GM12878 (cell line): ENCODE data around the gene WDR53. TPM values are rescaled to one million over a fixed set of nuclear protein-coding genes. Genes with fewer than 3 reads are reported as not detected.

Experiments used
- ATAC-seq: fragments of 200-7000 bp; cut with Tn5 transposase; 3 replicates; pipeline ENCODE4 v1.9.1; 2020; ENCODE audit warnings: mild to moderate bottlenecking, moderate library complexity
- BruUV-seq: library from RNA; stranded (reverse); fragments of 400-500 nt; replicated peaks from 2 replicates; lab custom pipeline; 2021; lab: Mats Ljungman, UMichigan
- CTCF ChIA-PET: fragments of 300-600 bp; sonication (Branson Sonifier 250); formaldehyde crosslinking; extraction: SDS; loops from one replicate; lab custom pipeline; 2021; ENCODE audit warnings: inconsistent platforms; lab: Yijun Ruan, JAX
- POLR2A ChIA-PET: fragments of 350-600 bp; formaldehyde crosslinking; extraction: SDS; loops from one replicate; lab custom pipeline; 2021; ENCODE audit warnings: inconsistent platforms; lab: Charles Lee
- RAD21 ChIA-PET: fragments of 300-600 bp; sonication (Branson Sonifier 250); formaldehyde crosslinking; loops from one replicate; lab custom pipeline; 2023; ENCODE audit warnings: antibody characterized with exemption; ENCODE audit not compliant: unreplicated experiment; lab: Charles Lee
- SMC1A ChIA-PET: fragments of 300-600 bp; sonication (Branson Sonifier 250); formaldehyde crosslinking; loops from one replicate; lab custom pipeline; 2023; ENCODE audit not compliant: unreplicated experiment, uncharacterized antibody; lab: Charles Lee
- DNase-seq: peaks from one replicate; pipeline ENCODE4 v3.0.0-alpha.2; 2011; ENCODE audit warnings: low read depth, low spot score
- FAIRE-seq: peaks from 3 replicates; lab custom pipeline; 2011; peaks lifted over from hg19 to GRCh38; lab: Jason Lieb, UNC
- H2AFZ ChIP-seq: 2 replicates; pipeline ENCODE4 v1.6.0; 2011; ENCODE audit warnings: low read depth, low read length, control low read depth; ENCODE audit not compliant: control insufficient read depth
- H3K27ac ChIP-seq: 2 replicates; pipeline ENCODE4 v1.5.1; 2011; ENCODE audit warnings: control low read depth; ENCODE audit not compliant: control insufficient read depth, insufficient read depth
- H3K27me3 ChIP-seq, 2 experiments: replicated peaks in 1 of 2; 2 replicates each; pipeline versions ENCODE4 v1.6.0 to v1.6.1; 2011; ENCODE audit warnings: low read length in 1 of 2; ENCODE audit not compliant: control insufficient read depth in 2 of 2, insufficient read depth in 2 of 2
- H3K36me3 ChIP-seq, 2 experiments: 2 replicates each; pipeline ENCODE4 v1.5.1; 2011; ENCODE audit warnings: low read length in 1 of 2; ENCODE audit not compliant: control insufficient read depth in 2 of 2, insufficient read depth in 2 of 2
- H3K4me1 ChIP-seq: 2 replicates; pipeline ENCODE4 v1.6.1; 2011; ENCODE audit warnings: mild to moderate bottlenecking, low read length, moderate library complexity, mixed read lengths; ENCODE audit not compliant: control insufficient read depth, insufficient read depth
- H3K4me2 ChIP-seq: 2 replicates; pipeline ENCODE4 v1.6.0; 2011; ENCODE audit warnings: control low read depth; ENCODE audit not compliant: control insufficient read depth, insufficient read depth
- H3K4me3 ChIP-seq: fragments of 200-600 bp; sonication (generic); 2 replicates; pipeline ENCODE4 v1.5.1; 2016
- H3K79me2 ChIP-seq: 2 replicates; pipeline ENCODE4 v1.6.0; 2011; ENCODE audit warnings: low read length; ENCODE audit not compliant: control insufficient read depth, insufficient read depth
- H3K9ac ChIP-seq: 2 replicates; pipeline ENCODE4 v1.8.0; 2011; ENCODE audit warnings: low read length, control low read depth, mixed read lengths; ENCODE audit not compliant: control insufficient read depth, insufficient read depth
- H3K9me3 ChIP-seq: replicated peaks from 3 replicates; pipeline ENCODE4 v1.5.1; 2011; ENCODE audit warnings: mild to moderate bottlenecking, low read length; ENCODE audit not compliant: control insufficient read depth, insufficient read depth
- H4K20me1 ChIP-seq: 2 replicates; pipeline ENCODE4 v1.6.0; 2011; ENCODE audit not compliant: control insufficient read depth, insufficient read depth
- BHLHE40 ChIP-seq, 2 experiments: fragments of 450-650 bp in 1 of 2; IDR thresholded peaks; 2 replicates each; pipeline ENCODE4 v1.6.1; 2011 to 2017; ENCODE audit warnings: low read depth in 2 of 2, borderline replicate concordance in 1 of 2, improper control_type of control experiment in 1 of 2, low read length in 1 of 2, mild to moderate bottlenecking in 1 of 2
- CBX3 ChIP-seq: fragments of 200-600 bp; sonication (generic); IDR thresholded peaks from 2 replicates; pipeline ENCODE4 v1.6.1; 2016; ENCODE audit warnings: low read depth, borderline replicate concordance
- CBX5 ChIP-seq: sonication (generic); IDR thresholded peaks from 2 replicates; pipeline ENCODE4 v1.6.1; 2016; ENCODE audit warnings: low read depth, moderate library complexity, mild to moderate bottlenecking, inconsistent platforms
- IKZF1 ChIP-seq: fragments of 450-650 bp; conservative IDR thresholded peaks from 2 replicates; pipeline ENCODE4 v1.6.1; 2017; ENCODE audit warnings: antibody characterized with exemption, mild to moderate bottlenecking
- NFIC ChIP-seq: IDR thresholded peaks from 2 replicates; pipeline ENCODE4 v1.6.1; 2012; ENCODE audit warnings: low read depth, mild to moderate bottlenecking, inconsistent platforms, low read length, moderate library complexity
- NR2F1 ChIP-seq: fragments of 450-650 bp; conservative IDR thresholded peaks from 2 replicates; pipeline ENCODE4 v1.6.1; 2017; ENCODE audit warnings: mild to moderate bottlenecking
- POLR2A ChIP-seq: IDR thresholded peaks from 2 replicates; pipeline ENCODE4 v1.6.1; 2011; ENCODE audit warnings: low read depth, mild to moderate bottlenecking, low read length
- RAD51 ChIP-seq: fragments of 450-650 bp; IDR thresholded peaks from 2 replicates; pipeline ENCODE4 v1.6.1; 2016; ENCODE audit warnings: moderate library complexity, mild to moderate bottlenecking, inconsistent platforms
- RBBP5 ChIP-seq: fragments of 200-600 bp; sonication (generic); conservative IDR thresholded peaks from 2 replicates; pipeline ENCODE4 v1.6.1; 2016
- RCOR1 ChIP-seq: conservative IDR thresholded peaks from 2 replicates; pipeline ENCODE4 v1.6.1; 2012; ENCODE audit warnings: low read depth, low read length, improper control_type of control experiment
- SMC3 ChIP-seq: IDR thresholded peaks from 2 replicates; pipeline ENCODE4 v1.6.1; 2011; ENCODE audit warnings: low read length, improper control_type of control experiment, borderline replicate concordance
- ZZZ3 ChIP-seq: IDR thresholded peaks from 2 replicates; pipeline ENCODE4 v1.6.1; 2011; ENCODE audit warnings: low read depth; ENCODE audit not compliant: control insufficient read depth, insufficient read length
- WGBS: methylation state at CpG from one replicate; pipeline ENCODE4 v1.1.6; 2016; ENCODE audit warnings: low lambda C conversion rate; ENCODE audit not compliant: insufficient replicate concordance, insufficient coverage; ENCODE audit errors: missing lambda C conversion rate; 5-methylcytosine and 5-hydroxymethylcytosine counted together
- in situ Hi-C: fragments of 300-500 bp; cut with MboI; formaldehyde crosslinking; loops from 9 replicates; pipeline ENCODE4 v1.14.3; 2018; ENCODE audit warnings: mixed read lengths
- intact Hi-C: fragments of 100-400 bp; cut with micrococcal nuclease; formaldehyde crosslinking; loops from one replicate; pipeline ENCODE4 v1.14.2; 2022; ENCODE audit not compliant: unreplicated experiment
- polyA plus RNA-seq, 11 experiments: library from polyadenylated mRNA; depleted of rRNA in 4 of 11; unstranded in 6 of 11; stranded (reverse) in 5 of 11; fragments of >200 nt; fragmentation: Nextera tagmentation in 4 of 11; fragmentation: Illumina TruSeq in 1 of 11; extraction: Ambion mirVana in 4 of 11; extraction: Trizol in 1 of 11; gene quantifications; 1 replicate in 1 of 11; 2 replicates in 10 of 11; pipeline versions ENCODE4 v1.2.1 to v1.2.3, GENCODE V29; 2011 to 2016; ENCODE audit warnings: inconsistent platforms in 2 of 11, missing spikeins in 2 of 11, low read depth in 1 of 11
- total RNA-seq, 4 experiments: library from RNA; depleted of rRNA in 3 of 4; stranded (reverse); fragments of >200 nt in 3 of 4; fragmentation: Illumina TruSeq in 1 of 4; extraction: Trizol in 1 of 4; gene quantifications; 2 replicates each; pipeline versions ENCODE4 v1.2.1 to v1.2.3, GENCODE V29; 2013 to 2021
- TF ChIP-seq, protein P1 (sequence below): fragments of 450-650 bp; IDR thresholded peaks from 2 replicates; pipeline ENCODE4 v1.6.1; 2017; ENCODE audit warnings: mild to moderate bottlenecking, low read depth, inconsistent platforms; ENCODE audit not compliant: poor library complexity, severe bottlenecking
- TF ChIP-seq, protein P2 (sequence below): IDR thresholded peaks from 2 replicates; pipeline ENCODE4 v1.6.1; 2012; ENCODE audit warnings: mild to moderate bottlenecking, low read depth, low read length
- TF ChIP-seq, protein P3 (sequence below): fragments of 150-350 bp; IDR thresholded peaks from 2 replicates; pipeline ENCODE4 v1.6.1; 2016; ENCODE audit warnings: low read depth, low read length

Gene WDR53
- total and polyA plus RNA-seq, 10 of the 15 experiments (the other 5 are each of a cell fraction or from before 2014, with no cell fraction given), result 7.7 to 20.3 (median 15.7) TPM

DNA sequence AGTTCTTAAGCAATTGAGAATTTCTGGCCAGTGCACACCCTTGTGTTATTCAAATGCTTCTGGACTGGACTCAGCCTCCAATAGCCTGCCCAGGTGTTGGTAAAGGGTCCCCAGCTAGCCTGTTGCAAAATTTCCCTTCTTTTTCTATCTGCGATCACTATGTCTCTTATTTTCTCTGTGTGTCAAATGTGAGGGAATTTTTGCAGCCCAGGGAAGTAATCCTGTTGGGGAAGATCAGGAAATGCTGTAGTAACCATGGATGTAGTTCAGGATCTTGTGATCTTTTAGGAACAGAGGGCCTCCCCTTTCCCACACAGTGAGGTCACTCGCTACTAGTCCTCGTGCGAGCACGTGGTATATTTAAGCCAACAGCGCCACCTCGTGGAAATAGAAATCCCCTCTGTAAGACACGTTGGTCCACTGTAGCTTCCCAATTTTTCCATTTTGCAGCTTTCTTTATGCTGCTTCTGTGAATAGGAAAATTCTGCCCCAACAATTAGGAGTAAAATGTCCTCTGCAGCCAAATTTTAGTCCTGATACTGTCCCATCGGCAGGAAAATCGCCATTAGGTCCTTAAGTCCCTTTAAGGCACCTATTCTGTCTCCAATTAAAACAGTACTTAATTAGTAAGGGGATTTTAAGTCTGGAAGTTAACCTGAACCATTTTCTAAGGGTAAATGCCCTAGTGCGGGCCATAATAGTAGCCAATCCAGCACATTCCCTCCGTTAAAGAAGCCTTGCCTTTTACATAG lies 49.2 kb downstream of the WDR53 start:
- H3K4me2 ChIP-seq, result no peak overlapping the region
- FAIRE-seq (peak; percentile 47), DNase-seq (no peak), ATAC-seq (peak; percentile 90)
- peak overlapping the region; percentile 11; the same call in 1 of the 2 replicates for H2AFZ ChIP-seq
- ChIA-PET SMC1A (interaction anchor here (1.0 to 2.5 kb wide), 7 partner anchors 46 to 518 kb away, joined by 3 to 6 read pairs (median 3); no protein-coding TSS in a partner anchor), CTCF (interaction anchor here (0.6 to 2.8 kb wide), 19 partner anchors 9 to 659 kb away, joined by 3 to 13 read pairs (median 4); no protein-coding TSS in a partner anchor), POLR2A (no interaction called here), RAD21 (interaction anchor here (1.4 to 3.2 kb wide), 3 partner anchors 33 to 266 kb away, joined by 9 to 15 read pairs (median 11); no protein-coding TSS in a partner anchor)
- no peaks in the 10 kb centered on the region for H3K36me3 ChIP-seq
- no peak overlapping the region for H3K9ac ChIP-seq
- H4K20me1 ChIP-seq, result no peaks in the 10 kb centered on the region
- in situ Hi-C loops (no loop called here), intact Hi-C loops (no loop called here)
- H3K27me3 ChIP-seq, result no peaks in the 10 kb centered on the region
- no peak overlapping the region for H3K27ac ChIP-seq
- H3K79me2 ChIP-seq, result no peaks in the 10 kb centered on the region
- no peaks in the 10 kb centered on the region for H3K4me1 ChIP-seq
- H3K9me3 ChIP-seq, result peaks cover 38% of the 10 kb centered on the region
- BruUV-seq, result no TSS peak
- no peak overlapping the region for H3K4me3 ChIP-seq
- 13% methylated on average over 12 of the region's 12 CpGs for WGBS
- TF ChIP-seq NFIC (no peak), SMC3 (peak; percentile 56), BHLHE40 (IDR thresholded peaks at IDR 0.05; ENCODE audit: borderline replicate concordance in 1 of 2, low read depth in 2 of 2, low read length in 1 of 2) (peak in 1 of 2 experiments; percentile 35; a peak in 1 of 4 replicates), RBBP5 (no peak), POLR2A (no peak), CBX5 (no peak), ZZZ3 (no peak), NR2F1 (no peak), CBX3 (no peak), RCOR1 (no peak), RAD51 (0 out of 2 replicates have a peak, but pooled peaks have one; percentile 13), IKZF1 (no peak; the same call in 1 of the 2 replicates)
- TF ChIP-seq, protein P1, sequence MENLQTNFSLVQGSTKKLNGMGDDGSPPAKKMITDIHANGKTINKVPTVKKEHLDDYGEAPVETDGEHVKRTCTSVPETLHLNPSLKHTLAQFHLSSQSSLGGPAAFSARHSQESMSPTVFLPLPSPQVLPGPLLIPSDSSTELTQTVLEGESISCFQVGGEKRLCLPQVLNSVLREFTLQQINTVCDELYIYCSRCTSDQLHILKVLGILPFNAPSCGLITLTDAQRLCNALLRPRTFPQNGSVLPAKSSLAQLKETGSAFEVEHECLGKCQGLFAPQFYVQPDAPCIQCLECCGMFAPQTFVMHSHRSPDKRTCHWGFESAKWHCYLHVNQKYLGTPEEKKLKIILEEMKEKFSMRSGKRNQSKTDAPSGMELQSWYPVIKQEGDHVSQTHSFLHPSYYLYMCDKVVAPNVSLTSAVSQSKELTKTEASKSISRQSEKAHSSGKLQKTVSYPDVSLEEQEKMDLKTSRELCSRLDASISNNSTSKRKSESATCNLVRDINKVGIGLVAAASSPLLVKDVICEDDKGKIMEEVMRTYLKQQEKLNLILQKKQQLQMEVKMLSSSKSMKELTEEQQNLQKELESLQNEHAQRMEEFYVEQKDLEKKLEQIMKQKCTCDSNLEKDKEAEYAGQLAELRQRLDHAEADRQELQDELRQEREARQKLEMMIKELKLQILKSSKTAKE, result no peak
- TF ChIP-seq, protein P2, sequence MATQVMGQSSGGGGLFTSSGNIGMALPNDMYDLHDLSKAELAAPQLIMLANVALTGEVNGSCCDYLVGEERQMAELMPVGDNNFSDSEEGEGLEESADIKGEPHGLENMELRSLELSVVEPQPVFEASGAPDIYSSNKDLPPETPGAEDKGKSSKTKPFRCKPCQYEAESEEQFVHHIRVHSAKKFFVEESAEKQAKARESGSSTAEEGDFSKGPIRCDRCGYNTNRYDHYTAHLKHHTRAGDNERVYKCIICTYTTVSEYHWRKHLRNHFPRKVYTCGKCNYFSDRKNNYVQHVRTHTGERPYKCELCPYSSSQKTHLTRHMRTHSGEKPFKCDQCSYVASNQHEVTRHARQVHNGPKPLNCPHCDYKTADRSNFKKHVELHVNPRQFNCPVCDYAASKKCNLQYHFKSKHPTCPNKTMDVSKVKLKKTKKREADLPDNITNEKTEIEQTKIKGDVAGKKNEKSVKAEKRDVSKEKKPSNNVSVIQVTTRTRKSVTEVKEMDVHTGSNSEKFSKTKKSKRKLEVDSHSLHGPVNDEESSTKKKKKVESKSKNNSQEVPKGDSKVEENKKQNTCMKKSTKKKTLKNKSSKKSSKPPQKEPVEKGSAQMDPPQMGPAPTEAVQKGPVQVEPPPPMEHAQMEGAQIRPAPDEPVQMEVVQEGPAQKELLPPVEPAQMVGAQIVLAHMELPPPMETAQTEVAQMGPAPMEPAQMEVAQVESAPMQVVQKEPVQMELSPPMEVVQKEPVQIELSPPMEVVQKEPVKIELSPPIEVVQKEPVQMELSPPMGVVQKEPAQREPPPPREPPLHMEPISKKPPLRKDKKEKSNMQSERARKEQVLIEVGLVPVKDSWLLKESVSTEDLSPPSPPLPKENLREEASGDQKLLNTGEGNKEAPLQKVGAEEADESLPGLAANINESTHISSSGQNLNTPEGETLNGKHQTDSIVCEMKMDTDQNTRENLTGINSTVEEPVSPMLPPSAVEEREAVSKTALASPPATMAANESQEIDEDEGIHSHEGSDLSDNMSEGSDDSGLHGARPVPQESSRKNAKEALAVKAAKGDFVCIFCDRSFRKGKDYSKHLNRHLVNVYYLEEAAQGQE, result no peak
- TF ChIP-seq, protein P3, sequence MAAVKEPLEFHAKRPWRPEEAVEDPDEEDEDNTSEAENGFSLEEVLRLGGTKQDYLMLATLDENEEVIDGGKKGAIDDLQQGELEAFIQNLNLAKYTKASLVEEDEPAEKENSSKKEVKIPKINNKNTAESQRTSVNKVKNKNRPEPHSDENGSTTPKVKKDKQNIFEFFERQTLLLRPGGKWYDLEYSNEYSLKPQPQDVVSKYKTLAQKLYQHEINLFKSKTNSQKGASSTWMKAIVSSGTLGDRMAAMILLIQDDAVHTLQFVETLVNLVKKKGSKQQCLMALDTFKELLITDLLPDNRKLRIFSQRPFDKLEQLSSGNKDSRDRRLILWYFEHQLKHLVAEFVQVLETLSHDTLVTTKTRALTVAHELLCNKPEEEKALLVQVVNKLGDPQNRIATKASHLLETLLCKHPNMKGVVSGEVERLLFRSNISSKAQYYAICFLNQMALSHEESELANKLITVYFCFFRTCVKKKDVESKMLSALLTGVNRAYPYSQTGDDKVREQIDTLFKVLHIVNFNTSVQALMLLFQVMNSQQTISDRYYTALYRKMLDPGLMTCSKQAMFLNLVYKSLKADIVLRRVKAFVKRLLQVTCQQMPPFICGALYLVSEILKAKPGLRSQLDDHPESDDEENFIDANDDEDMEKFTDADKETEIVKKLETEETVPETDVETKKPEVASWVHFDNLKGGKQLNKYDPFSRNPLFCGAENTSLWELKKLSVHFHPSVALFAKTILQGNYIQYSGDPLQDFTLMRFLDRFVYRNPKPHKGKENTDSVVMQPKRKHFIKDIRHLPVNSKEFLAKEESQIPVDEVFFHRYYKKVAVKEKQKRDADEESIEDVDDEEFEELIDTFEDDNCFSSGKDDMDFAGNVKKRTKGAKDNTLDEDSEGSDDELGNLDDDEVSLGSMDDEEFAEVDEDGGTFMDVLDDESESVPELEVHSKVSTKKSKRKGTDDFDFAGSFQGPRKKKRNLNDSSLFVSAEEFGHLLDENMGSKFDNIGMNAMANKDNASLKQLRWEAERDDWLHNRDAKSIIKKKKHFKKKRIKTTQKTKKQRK, result no peak
